ENCODE results near the gene DEF6.

Gene DEF6

DNA sequence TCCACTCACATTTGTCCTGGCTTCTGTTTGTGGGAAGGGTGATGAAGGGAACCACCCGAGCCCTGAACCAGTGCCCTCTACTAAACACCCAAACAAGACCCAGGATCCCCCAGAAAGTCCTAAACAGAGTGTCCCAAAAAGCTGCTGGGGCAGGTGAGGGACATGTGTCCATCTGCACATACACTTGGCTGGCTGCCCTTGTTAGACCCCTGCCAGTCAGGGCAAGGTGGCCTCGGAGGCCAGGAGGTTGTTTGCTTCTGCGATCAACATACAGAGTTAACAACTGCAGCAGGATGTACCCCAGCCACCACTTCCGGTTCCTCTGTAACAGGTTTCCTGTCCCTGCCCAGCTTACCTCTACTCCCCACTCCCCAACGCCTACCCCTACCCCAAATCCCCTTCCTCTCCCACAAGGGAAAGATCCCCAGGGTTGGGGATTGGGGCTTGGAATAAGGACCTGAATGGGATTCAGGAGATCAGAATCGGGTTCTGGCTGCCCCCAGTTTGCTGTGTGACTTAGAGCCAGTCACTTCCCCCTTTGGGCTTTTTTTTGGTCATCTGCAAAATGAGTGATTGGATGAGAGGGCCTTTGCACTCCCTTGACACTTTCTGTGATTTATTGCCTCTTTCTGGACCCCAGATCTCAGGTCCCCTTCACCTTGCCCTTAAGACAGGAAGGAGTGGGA is 13.9 kb downstream of the DEF6 start:
- no peak overlapping the region for H3K27ac ChIP-seq
- no peak overlapping the region for H3K4me3 ChIP-seq
- TF ChIP-seq, protein P1, sequence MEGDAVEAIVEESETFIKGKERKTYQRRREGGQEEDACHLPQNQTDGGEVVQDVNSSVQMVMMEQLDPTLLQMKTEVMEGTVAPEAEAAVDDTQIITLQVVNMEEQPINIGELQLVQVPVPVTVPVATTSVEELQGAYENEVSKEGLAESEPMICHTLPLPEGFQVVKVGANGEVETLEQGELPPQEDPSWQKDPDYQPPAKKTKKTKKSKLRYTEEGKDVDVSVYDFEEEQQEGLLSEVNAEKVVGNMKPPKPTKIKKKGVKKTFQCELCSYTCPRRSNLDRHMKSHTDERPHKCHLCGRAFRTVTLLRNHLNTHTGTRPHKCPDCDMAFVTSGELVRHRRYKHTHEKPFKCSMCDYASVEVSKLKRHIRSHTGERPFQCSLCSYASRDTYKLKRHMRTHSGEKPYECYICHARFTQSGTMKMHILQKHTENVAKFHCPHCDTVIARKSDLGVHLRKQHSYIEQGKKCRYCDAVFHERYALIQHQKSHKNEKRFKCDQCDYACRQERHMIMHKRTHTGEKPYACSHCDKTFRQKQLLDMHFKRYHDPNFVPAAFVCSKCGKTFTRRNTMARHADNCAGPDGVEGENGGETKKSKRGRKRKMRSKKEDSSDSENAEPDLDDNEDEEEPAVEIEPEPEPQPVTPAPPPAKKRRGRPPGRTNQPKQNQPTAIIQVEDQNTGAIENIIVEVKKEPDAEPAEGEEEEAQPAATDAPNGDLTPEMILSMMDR (IDR thresholded peaks at IDR 0.05): no peak
- DNase-seq (ENCODE audit: low spot score): peak; percentile 64

DNA sequence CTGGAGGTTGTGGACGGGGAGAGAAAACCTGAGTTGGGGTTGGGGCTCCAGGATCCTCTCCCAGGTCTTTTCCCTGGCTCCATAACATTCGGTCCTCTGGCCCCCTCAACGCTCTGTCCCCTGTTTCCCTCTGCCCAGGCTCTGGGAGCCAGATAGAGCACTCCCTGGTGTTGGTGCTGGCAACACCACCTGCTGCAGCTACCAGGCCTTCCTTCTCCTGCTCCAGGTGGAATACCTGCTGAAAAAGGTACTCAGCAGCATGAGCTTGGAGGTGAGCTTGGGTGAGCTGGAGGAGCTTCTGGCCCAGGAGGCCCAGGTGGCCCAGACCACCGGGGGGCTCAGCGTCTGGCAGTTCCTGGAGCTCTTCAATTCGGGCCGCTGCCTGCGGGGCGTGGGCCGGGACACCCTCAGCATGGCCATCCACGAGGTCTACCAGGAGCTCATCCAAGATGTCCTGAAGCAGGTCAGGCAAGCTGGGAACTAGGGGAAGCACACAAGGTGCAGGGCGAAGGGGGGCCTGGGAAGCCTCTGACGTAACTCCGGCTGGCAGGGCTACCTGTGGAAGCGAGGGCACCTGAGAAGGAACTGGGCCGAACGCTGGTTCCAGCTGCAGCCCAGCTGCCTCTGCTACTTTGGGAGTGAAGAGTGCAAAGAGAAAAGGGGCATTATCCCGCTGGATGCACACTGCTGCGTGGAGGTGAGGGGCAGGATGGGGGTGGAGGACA is 14.6 kb downstream of the DEF6 start:
- TF ChIP-seq, protein P1 (IDR thresholded peaks at IDR 0.05): no peak
- peak overlapping the region in 1 of 2 donors; percentile 41 for H3K27ac ChIP-seq
- no peak overlapping the region for H3K4me3 ChIP-seq
- DNase-seq (ENCODE audit: low spot score): no peak

DNA sequence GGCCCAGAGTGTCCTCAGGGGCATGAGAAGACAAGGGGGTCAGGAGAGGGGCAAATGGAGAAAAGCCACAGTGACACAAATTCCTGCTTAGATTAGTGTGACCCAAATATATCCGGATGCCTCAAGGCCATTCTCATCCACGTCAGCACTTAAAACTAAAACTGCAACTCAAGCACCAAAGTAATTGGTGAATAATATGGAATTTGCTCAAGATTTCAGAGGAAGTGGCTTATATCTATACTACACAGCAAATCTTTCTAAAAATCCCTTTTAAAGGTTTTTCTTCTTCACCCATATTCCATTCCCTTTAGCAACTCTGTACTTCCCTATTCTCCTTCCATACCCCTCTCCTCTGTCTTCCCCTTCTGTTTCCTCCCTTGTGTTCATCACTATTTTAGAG is 15.2 kb downstream of the DEF6 start:
- Histone ChIP-seq H3K4me3 (no peak overlapping the region), H3K27ac (peak overlapping the region in 1 of 2 donors; percentile 41)
- TF ChIP-seq, protein P1 (IDR thresholded peaks at IDR 0.05): no peak
- DNase-seq (ENCODE audit: low spot score): no peak

DNA sequence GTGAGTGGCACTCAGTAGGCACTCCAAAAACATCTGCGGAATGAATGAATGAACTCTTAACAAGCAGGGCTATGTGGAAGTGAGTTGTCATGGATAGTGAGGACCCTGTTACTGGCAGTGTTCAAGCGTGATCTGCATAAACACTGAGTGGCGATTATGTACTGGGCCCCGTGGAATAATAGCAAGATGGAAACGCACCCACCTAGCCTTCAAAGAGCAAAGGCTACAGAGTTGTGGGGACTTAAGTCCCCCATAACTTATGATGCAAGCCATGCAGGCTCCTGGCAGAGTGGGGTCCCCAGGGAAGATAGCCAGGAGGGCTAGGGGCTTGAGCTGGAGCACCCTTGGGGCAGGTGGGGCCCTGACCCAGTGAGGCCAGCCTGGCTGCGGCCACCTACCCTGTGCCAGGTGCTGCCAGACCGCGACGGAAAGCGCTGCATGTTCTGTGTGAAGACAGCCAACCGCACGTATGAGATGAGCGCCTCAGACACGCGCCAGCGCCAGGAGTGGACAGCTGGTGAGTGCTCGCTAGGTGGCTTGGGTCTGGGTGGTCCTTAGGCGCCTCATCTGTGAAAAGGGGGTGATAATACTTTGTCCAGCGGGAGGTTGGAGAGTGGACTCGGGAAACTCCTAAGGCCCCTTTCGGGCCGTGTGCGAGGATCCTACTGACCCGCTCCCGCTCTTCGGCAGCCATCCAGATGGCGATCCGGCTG is 20.0 kb downstream of the DEF6 start:
- DNase-seq (ENCODE audit: low spot score): no peak

DNA sequence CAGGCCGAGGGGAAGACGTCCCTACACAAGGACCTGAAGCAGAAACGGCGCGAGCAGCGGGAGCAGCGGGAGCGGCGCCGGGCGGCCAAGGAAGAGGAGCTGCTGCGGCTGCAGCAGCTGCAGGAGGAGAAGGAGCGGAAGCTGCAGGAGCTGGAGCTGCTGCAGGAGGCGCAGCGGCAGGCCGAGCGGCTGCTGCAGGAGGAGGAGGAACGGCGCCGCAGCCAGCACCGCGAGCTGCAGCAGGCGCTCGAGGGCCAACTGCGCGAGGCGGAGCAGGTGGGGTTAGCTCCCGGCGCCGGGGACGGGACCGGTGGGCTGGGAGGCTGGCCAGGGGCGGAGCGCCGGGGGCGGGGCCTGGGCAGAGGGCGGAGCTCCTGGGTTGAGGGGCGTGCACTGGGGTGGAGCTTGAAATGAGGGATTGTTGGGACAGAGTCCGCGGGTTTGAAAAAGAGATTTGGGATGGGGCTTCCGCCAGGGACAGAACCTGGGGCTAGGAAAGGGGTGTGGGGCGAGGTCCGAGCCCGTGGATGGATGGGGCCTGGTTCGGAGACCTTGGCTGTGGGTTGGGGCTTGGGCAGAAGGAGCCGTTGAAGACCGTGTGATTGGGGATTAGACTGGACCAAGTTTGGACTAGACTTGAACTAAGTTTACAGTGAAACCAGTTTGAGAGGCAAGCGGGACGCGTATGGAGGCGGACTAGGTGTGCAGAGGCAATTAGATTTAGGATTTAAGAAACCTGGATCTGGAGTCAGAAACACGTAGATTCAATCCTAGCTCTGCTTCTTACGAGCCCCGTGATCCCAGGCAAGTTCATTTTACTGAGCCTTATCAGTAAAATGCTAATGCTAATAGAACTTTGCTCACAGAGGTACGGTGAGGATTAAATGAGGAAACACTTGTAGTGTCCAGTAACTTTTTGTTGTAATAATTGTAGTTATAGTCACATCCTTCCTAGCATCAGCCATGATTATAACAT is 20.9 kb downstream of the DEF6 start:
- peak overlapping the region; percentile 73 for H3K4me3 ChIP-seq
- peak overlapping the region in 1 of 2 donors; percentile 56 for H3K27ac ChIP-seq
- DNase-seq (ENCODE audit: low spot score): peak; percentile 85
- TF ChIP-seq, protein P1 (IDR thresholded peaks at IDR 0.05): no peak

More for the DNA sequence above, 20.0 kb downstream of the DEF6 start:
- TF ChIP-seq, protein P1 (IDR thresholded peaks at IDR 0.05): no peak
- Histone ChIP-seq H3K27ac (no peak overlapping the region), H3K4me3 (peak overlapping the region; percentile 73)

DNA sequence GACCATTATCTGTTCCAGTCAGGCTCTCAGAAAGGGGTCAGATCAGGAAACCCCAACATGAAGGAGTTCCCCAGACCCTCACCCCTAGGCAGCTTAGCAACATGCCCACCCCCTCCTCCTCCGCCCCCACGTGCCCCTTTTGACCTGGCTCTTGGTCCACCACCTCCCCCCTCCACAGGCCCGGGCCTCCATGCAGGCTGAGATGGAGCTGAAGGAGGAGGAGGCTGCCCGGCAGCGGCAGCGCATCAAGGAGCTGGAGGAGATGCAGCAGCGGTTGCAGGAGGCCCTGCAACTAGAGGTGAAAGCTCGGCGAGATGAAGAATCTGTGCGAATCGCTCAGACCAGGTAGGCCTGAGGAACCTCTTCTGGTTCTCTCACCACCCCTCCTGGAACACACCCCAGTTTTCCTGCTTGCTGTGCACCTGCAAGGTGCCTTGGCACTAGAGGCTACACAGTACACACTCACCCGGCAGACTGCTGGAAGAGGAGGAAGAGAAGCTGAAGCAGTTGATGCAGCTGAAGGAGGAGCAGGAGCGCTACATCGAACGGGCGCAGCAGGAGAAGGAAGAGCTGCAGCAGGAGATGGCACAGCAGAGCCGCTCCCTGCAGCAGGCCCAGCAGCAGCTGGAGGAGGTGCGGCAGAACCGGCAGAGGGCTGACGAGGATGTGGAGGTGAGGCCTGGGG is 21.9 kb downstream of the DEF6 start:
- TF ChIP-seq, protein P1 (IDR thresholded peaks at IDR 0.05): no peak
- Histone ChIP-seq H3K4me3 (no peak overlapping the region), H3K27ac (no peak overlapping the region)
- no peak for DNase-seq (ENCODE audit: low spot score)

Measured in coronary artery (tissue), 2 donors.